Large intestine (tissue), 3 donors: ENCODE results near the gene STAP2. TPM values are rescaled to one million over a fixed set of nuclear protein-coding genes. Genes with fewer than 3 reads are reported as not detected.
"Not testable (repeated sequence)": the region's sequence is repeated elsewhere in the genome, so short reads cannot be mapped to it uniquely, and the experiment has no call there.

ENCODE experiments used
- DNase-seq, 2 donors: peaks; one replicate each; pipeline versions ENCODE4 v3.0.0 to v3.0.0-alpha.2; 2013
- H3K27ac ChIP-seq: one replicate; pipeline ENCODE4 v1.5.1; 2013; ENCODE audit warnings: low read length
- H3K27me3 ChIP-seq: 2 replicates; pipeline ENCODE4 v1.6.1; 2013; ENCODE audit warnings: low read length; ENCODE audit not compliant: control insufficient read depth, insufficient read depth
- H3K36me3 ChIP-seq: 2 replicates; pipeline ENCODE4 v1.6.1; 2013; ENCODE audit warnings: low read length; ENCODE audit not compliant: control insufficient read depth, insufficient read depth
- H3K4me1 ChIP-seq: one replicate; pipeline ENCODE4 v1.6.1; 2013; ENCODE audit warnings: low read length; ENCODE audit not compliant: control insufficient read depth, insufficient read depth
- H3K4me3 ChIP-seq: one replicate; pipeline ENCODE4 v1.5.1; 2013; ENCODE audit warnings: low read length
- H3K9me3 ChIP-seq: one replicate; pipeline ENCODE4 v1.6.1; 2013; ENCODE audit warnings: mild to moderate bottlenecking, low read depth, low read length, moderate library complexity; ENCODE audit not compliant: control insufficient read depth
- WGBS: methylation state at CpG from one replicate; pipeline ENCODE4 v1.1.5; 2013; ENCODE audit warnings: low lambda C conversion rate; ENCODE audit not compliant: insufficient coverage; 5-methylcytosine and 5-hydroxymethylcytosine counted together
- polyA plus RNA-seq: library from polyadenylated mRNA; unstranded; fragments of 120-200 nt; gene quantifications from one replicate; pipeline ENCODE4 v1.2.1, GENCODE V29; 2013

Gene STAP2
- polyA plus RNA-seq, 1 donor, result 53.6 TPM

DNA sequence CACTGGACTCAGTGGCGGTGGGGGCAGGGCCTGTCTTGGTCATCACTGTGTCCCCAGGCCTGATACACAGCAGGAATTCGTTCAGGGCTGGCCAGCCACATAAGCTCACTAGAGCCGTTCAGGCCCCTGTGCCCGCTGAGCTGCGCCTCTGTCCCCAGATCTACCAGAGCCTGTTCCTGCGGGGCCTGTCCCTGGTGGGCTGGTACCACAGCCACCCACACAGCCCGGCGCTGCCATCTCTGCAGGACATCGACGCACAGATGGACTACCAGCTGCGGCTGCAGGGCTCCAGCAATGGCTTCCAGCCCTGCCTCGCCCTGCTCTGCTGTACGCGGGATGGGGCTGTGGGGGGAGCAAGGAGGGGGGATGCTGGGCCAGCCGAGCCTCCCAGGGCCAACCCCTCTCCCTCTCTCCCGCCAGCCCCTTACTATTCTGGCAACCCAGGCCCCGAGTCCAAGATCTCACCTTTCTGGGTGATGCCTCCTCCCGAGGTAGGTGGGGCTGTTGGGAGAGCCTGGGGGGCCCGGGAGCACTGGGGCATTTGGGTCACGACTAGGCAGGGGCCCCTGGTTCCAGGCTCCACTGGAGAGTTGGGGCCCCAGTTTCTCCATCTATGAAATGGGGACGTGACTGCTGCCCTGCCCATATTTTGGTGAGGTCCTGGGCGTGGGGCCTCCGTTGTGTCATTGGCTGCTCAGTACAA is 18.6 kb upstream of the STAP2 start:
- H3K4me3 ChIP-seq, result no peak overlapping the region
- peaks cover 4% of the 10 kb centered on the region for H3K4me1 ChIP-seq
- WGBS, result no CpG with 5 or more reads among the region's 23 CpGs
- peaks cover 53% of the 10 kb centered on the region for H3K36me3 ChIP-seq
- no peak for DNase-seq
- no peaks in the 10 kb centered on the region for H3K27me3 ChIP-seq
- H3K27ac ChIP-seq, result no peak overlapping the region
- no peaks in the 10 kb centered on the region for H3K9me3 ChIP-seq

- WGBS, result no CpG with 5 or more reads among the region's 17 CpGs
- Histone ChIP-seq H3K36me3 (peaks cover 30% of the 10 kb centered on the region), H3K4me1 (no peaks in the 10 kb centered on the region)
Observed at GRCh38 chr19:4354897-4355296, 16.3 kb upstream of the STAP2 start.

DNA sequence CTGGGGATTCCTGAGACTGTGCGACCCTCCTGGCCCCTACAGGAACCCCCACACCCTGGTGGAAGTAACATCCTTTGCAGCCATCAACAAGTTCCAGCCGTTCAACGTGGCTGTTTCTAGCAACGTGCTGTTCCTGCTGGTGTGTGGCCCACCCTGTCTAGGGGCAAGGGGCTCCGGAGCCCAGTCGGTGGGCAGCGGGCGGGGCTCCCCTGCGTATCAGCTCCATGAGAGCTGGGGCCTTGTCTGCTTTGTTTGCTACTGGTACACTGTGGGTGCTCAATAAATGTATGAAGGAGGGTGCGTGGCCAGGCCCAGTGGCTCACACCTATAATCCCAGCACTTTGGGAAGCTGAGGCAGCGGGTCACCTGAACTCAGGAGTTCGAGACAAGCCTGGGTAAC is 15.7 kb upstream of the STAP2 start:
- no peak overlapping the region for H3K4me3 ChIP-seq
- H3K4me1 ChIP-seq, result no peaks in the 10 kb centered on the region
- H3K36me3 ChIP-seq, result peaks cover 23% of the 10 kb centered on the region
- H3K27me3 ChIP-seq, result no peaks in the 10 kb centered on the region
- DNase-seq, result no peak
- H3K27ac ChIP-seq, result no peak overlapping the region
- no CpG with 5 or more reads among the region's 12 CpGs for WGBS
- no peaks in the 10 kb centered on the region for H3K9me3 ChIP-seq

More at GRCh38 chr19:4354897-4355296, 16.3 kb upstream of the STAP2 start:
- no peak for DNase-seq
- Histone ChIP-seq H3K9me3 (no peaks in the 10 kb centered on the region), H3K27ac (no peak overlapping the region), H3K4me3 (no peak overlapping the region), H3K27me3 (no peaks in the 10 kb centered on the region)

GRCh38 chr19:4352701-4353121 is 14.1 kb upstream of the STAP2 start:
- peaks cover 10% of the 10 kb centered on the region for H3K36me3 ChIP-seq
- H3K27ac ChIP-seq, result no peak overlapping the region
- H3K27me3 ChIP-seq, result no peaks in the 10 kb centered on the region
- no peaks in the 10 kb centered on the region for H3K9me3 ChIP-seq
- no peak for DNase-seq
- no peak overlapping the region for H3K4me3 ChIP-seq
- no peaks in the 10 kb centered on the region for H3K4me1 ChIP-seq
- WGBS, result no CpG with 5 or more reads among the region's 9 CpGs

- H3K4me3 ChIP-seq, result no peak overlapping the region
- H3K4me1 ChIP-seq, result no peaks in the 10 kb centered on the region
- no peaks in the 10 kb centered on the region for H3K9me3 ChIP-seq
- DNase-seq, result no peak
- peaks cover 14% of the 10 kb centered on the region for H3K36me3 ChIP-seq
- no peaks in the 10 kb centered on the region for H3K27me3 ChIP-seq
- H3K27ac ChIP-seq, result no peak overlapping the region
- no CpG with 5 or more reads among the region's 9 CpGs for WGBS
Observed at GRCh38 chr19:4350726-4351125, 12.1 kb upstream of the STAP2 start.

DNA sequence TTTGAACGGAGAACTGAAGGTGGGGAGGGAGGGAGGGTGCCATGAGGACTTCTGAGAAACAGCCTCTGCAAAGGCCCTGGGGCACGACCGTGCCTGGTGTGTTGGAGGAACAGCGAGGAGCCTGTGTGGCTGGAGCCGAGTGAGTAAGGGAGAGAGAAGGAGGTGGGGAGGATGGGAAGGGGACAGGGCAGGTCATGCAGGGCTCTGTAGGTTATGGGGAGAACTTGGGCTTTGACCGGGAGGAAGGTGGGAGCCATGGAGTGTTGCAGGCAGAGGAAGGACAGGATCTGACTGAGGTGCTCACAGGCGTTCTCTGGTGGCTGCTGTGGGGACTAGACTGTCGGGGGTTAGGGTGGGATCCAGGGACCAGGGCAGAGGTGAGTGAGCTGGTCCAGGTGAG is 11.5 kb upstream of the STAP2 start:
- WGBS, result no CpG with 5 or more reads among the region's 8 CpGs
- Histone ChIP-seq H3K9me3 (no peaks in the 10 kb centered on the region), H3K4me1 (no peaks in the 10 kb centered on the region), H3K4me3 (no peak overlapping the region), H3K27ac (no peak overlapping the region), H3K36me3 (peaks cover 15% of the 10 kb centered on the region), H3K27me3 (no peaks in the 10 kb centered on the region)
- no peak for DNase-seq

GRCh38 chr19:4349225-4349624 is 10.6 kb upstream of the STAP2 start:
- H3K27me3 ChIP-seq, H3K27ac ChIP-seq: not testable (repeated sequence)

DNA sequence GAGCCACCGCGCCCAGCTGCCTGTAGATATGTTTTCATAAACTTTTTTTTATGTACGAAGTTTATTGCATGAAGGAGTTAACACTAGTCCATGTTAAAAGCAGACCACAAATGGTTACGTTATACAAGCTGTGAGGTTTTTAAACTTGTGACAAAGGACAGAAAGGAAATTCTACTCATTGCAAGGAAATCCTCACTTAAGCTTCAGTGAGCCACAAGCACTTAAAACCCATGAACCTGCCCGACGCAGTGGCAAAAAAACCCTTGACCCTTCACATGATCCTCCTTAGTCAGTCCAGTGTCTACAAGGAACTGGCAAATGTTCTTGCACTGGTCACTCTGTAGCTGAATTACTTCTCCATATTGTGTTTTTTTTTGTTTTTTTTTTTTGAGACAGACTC is 8.9 kb upstream of the STAP2 start:
- H3K36me3 ChIP-seq, result peaks cover 6% of the 10 kb centered on the region
- H3K9me3 ChIP-seq, result no peaks in the 10 kb centered on the region
- H3K27me3 ChIP-seq, result no peaks in the 10 kb centered on the region
- no peak overlapping the region for H3K27ac ChIP-seq
- no CpG with 5 or more reads among the region's 6 CpGs for WGBS
- H3K4me1 ChIP-seq, result peaks cover 3% of the 10 kb centered on the region
- no peak overlapping the region for H3K4me3 ChIP-seq
- DNase-seq, result no peak

More at GRCh38 chr19:4349225-4349624, 10.6 kb upstream of the STAP2 start:
- peaks cover 11% of the 10 kb centered on the region for H3K36me3 ChIP-seq
- not testable (repeated sequence) for H3K4me1 ChIP-seq, H3K9me3 ChIP-seq, DNase-seq, H3K4me3 ChIP-seq
- WGBS, result no CpG with 5 or more reads among the region's 16 CpGs

GRCh38 chr19:4346020-4346383 is 7.4 kb upstream of the STAP2 start:
- H3K36me3 ChIP-seq, result peaks cover 6% of the 10 kb centered on the region
- H3K27ac ChIP-seq, result no peak overlapping the region
- WGBS, result 100% methylated on average over 1 of the region's 6 CpGs
- no peak overlapping the region for H3K4me3 ChIP-seq
- no peaks in the 10 kb centered on the region for H3K27me3 ChIP-seq
- peaks cover 15% of the 10 kb centered on the region for H3K4me1 ChIP-seq
- no peak for DNase-seq
- H3K9me3 ChIP-seq, result no peaks in the 10 kb centered on the region

DNA sequence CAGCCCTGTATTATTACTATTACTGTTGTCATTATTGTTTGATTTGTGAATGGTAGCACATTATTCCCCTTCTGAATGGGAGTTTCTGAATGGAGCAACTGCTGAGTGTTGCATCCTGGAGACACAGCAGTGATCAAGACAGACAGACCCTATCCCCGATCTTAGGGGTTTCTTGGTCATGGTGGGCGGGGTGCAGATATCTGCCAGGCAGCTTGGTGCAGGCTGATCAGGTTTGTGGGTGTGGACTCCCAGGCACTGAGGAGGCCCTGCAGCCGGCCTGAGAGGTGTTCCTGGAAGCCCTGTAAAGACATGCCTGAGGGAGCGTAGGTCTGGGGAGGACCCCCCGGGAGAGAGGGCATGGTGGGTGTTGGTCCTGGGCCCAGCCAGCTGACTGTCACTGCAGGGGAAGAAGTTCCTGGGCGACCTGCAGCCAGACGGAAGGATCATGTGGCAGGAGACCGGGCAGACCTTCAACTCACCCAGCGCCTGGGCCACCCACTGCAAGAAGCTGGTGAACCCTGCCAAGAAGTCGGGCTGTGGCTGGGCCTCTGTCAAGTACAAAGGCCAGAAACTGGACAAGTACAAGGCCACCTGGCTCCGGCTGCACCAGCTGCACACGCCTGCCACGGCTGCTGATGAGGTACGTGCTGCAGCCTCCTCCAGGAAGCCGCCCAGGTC is 6.9 kb upstream of the STAP2 start:
- Histone ChIP-seq H3K9me3 (no peaks in the 10 kb centered on the region), H3K36me3 (peaks cover 6% of the 10 kb centered on the region), H3K4me1 (peaks cover 16% of the 10 kb centered on the region), H3K27ac (no peak overlapping the region), H3K4me3 (no peak overlapping the region), H3K27me3 (no peaks in the 10 kb centered on the region)
- DNase-seq, result no peak
- no CpG with 5 or more reads among the region's 15 CpGs for WGBS
